Neural progenitor cell (in vitro differentiated cells): Measurements from ENCODE around the gene EPS8. TPM values are rescaled to one million over a fixed set of nuclear protein-coding genes. Genes with fewer than 3 reads are reported as not detected.

Experiments
- DNase-seq: peaks from one replicate; pipeline ENCODE4 v3.0.0-alpha.2; 2016; ENCODE audit warnings: low spot score
- H2AFZ ChIP-seq: fragments of 200-600 bp; sonication (generic); replicated peaks from 2 replicates; pipeline ENCODE4 v1.6.1; 2016; ENCODE audit warnings: antibody characterized with exemption
- H3F3A ChIP-seq: fragments of 200-600 bp; sonication (generic); 2 replicates; pipeline ENCODE4 v1.6.1; 2016; ENCODE audit warnings: antibody characterized with exemption, low read depth
- H3K27ac ChIP-seq: fragments of 200-600 bp; sonication (generic); 2 replicates; pipeline ENCODE4 v1.5.1; 2016; ENCODE audit warnings: mild to moderate bottlenecking
- H3K27me3 ChIP-seq: fragments of 200-600 bp; sonication (generic); 2 replicates; pipeline ENCODE4 v1.6.1; 2016; ENCODE audit warnings: mild to moderate bottlenecking, moderate library complexity
- H3K36me3 ChIP-seq: fragments of 200-600 bp; sonication (generic); 2 replicates; pipeline ENCODE4 v1.5.1; 2016
- H3K4me1 ChIP-seq: fragments of 200-600 bp; sonication (generic); 2 replicates; pipeline ENCODE4 v1.6.1; 2016; ENCODE audit warnings: mixed run types
- H3K4me2 ChIP-seq: fragments of 200-600 bp; sonication (generic); 2 replicates; pipeline ENCODE4 v1.6.1; 2016
- H3K4me3 ChIP-seq: fragments of 200-600 bp; sonication (generic); 2 replicates; pipeline ENCODE4 v1.5.1; 2016
- H3K79me2 ChIP-seq: fragments of 200-600 bp; sonication (generic); 2 replicates; pipeline ENCODE4 v1.6.1; 2016; ENCODE audit warnings: low read depth
- H3K9ac ChIP-seq: fragments of 200-600 bp; sonication (generic); 2 replicates; pipeline ENCODE4 v1.6.1; 2016
- H3K9me3 ChIP-seq: fragments of 200-600 bp; sonication (generic); 2 replicates; pipeline ENCODE4 v1.5.1; 2016; ENCODE audit warnings: low read depth
- H4K20me1 ChIP-seq: fragments of 200-600 bp; sonication (generic); 2 replicates; pipeline ENCODE4 v1.6.1; 2016; ENCODE audit warnings: low read depth
- H3K27ac Mint-ChIP-seq: 3 replicates; pipeline ENCODE4 v1.8.0; 2021; ENCODE audit warnings: mixed read lengths
- H3K27me3 Mint-ChIP-seq: 2 replicates; pipeline ENCODE4 v1.8.0; 2022; ENCODE audit warnings: low read depth, mild to moderate bottlenecking, inconsistent platforms, moderate library complexity, mixed read lengths; ENCODE audit not compliant: insufficient read depth
- H3K36me3 Mint-ChIP-seq: 3 replicates; pipeline ENCODE4 v1.8.0; 2021; ENCODE audit warnings: mixed read lengths
- H3K4me1 Mint-ChIP-seq: 3 replicates; pipeline ENCODE4 v1.8.0; 2021; ENCODE audit warnings: mixed read lengths
- H3K4me3 Mint-ChIP-seq: 3 replicates; pipeline ENCODE4 v1.8.0; 2021; ENCODE audit warnings: mild to moderate bottlenecking, moderate library complexity, mixed read lengths
- H3K9me3 Mint-ChIP-seq: 3 replicates; pipeline ENCODE4 v1.8.0; 2020; ENCODE audit warnings: mixed read lengths
- CTCF ChIP-seq: fragments of 200-600 bp; sonication (generic); IDR thresholded peaks from 2 replicates; pipeline ENCODE4 v1.5.1; 2017; ENCODE audit warnings: antibody characterized with exemption, mild to moderate bottlenecking
- EZH2 ChIP-seq: fragments of 200-600 bp; sonication (generic); IDR thresholded peaks from 2 replicates; pipeline ENCODE4 v1.6.1; 2017; ENCODE audit warnings: antibody characterized with exemption, mild to moderate bottlenecking, moderate library complexity
- EZH2phosphoT487 ChIP-seq: fragments of 200-600 bp; sonication (generic); IDR thresholded peaks from 2 replicates; pipeline ENCODE4 v1.6.1; 2017; ENCODE audit warnings: antibody characterized with exemption
- total RNA-seq: library from RNA; depleted of rRNA; stranded (reverse); fragments of >200 nt; gene quantifications from 2 replicates; pipeline ENCODE4 v1.2.3, GENCODE V29; 2015; ENCODE audit warnings: low replicate concordance

Gene EPS8
- total RNA-seq, 1 donor from 2014 or later: 17.0 TPM

DNA sequence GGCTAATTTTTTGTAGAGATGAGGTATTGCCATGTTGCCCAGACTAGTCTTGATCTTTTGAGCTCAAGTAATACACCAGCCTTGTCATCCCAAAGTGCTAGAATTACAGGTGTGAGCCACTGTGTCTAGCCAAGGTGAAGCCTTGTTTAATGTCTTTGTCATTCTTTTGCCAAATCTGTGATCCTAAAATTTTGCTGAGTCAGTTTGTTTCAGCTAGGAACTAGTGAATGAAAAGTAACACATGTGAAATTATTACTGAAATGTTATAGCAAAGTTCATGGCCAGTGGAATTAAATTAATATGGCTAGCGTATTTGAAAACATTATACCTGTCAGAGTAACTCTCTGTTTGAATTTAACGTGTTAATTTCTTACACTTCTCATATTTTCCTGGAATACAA lies 26.5 kb upstream of the EPS8 start:
- Histone ChIP-seq H3K9me3 (no peaks in the 10 kb centered on the region), H3K36me3 (no peaks in the 10 kb centered on the region), H3K27ac (no peak overlapping the region), H3K4me2 (no peak overlapping the region), H4K20me1 (no peaks in the 10 kb centered on the region), H3K4me1 (no peaks in the 10 kb centered on the region), H3F3A (no peaks in the 10 kb centered on the region), H3K79me2 (no peaks in the 10 kb centered on the region), H3K9ac (no peak overlapping the region), H3K4me3 (no peak overlapping the region), H2AFZ (no peak overlapping the region), H3K27me3 (no peaks in the 10 kb centered on the region)
- H3K36me3 Mint-ChIP-seq: no peaks in the 10 kb centered on the region
- no peaks in the 10 kb centered on the region for H3K4me1 Mint-ChIP-seq
- H3K27ac Mint-ChIP-seq: no peak overlapping the region
- no peaks in the 10 kb centered on the region for H3K9me3 Mint-ChIP-seq
- H3K27me3 Mint-ChIP-seq: no peaks in the 10 kb centered on the region
- TF ChIP-seq CTCF (no peak), EZH2phosphoT487 (no peak), EZH2 (no peak)
- no peak overlapping the region for H3K4me3 Mint-ChIP-seq
- no peak for DNase-seq

GRCh38 chr12:15811214-15812127 lies 22.3 kb upstream of the EPS8 start:
- no peaks in the 10 kb centered on the region for H3K27me3 ChIP-seq
- Mint-ChIP-seq H3K36me3 (no peaks in the 10 kb centered on the region), H3K4me1 (no peaks in the 10 kb centered on the region), H3K9me3 (no peaks in the 10 kb centered on the region), H3K27me3 (no peaks in the 10 kb centered on the region), H3K27ac (no peak overlapping the region), H3K4me3 (no peak overlapping the region)
- TF ChIP-seq EZH2: no peak
- TF ChIP-seq CTCF: no peak
- no peak for TF ChIP-seq EZH2phosphoT487
- H3K4me3 ChIP-seq: no peak overlapping the region
- no peaks in the 10 kb centered on the region for H3K9me3 ChIP-seq
- no peak overlapping the region for H3K9ac ChIP-seq
- no peaks in the 10 kb centered on the region for H3F3A ChIP-seq
- H3K4me2 ChIP-seq: no peak overlapping the region
- H3K79me2 ChIP-seq: no peaks in the 10 kb centered on the region
- no peaks in the 10 kb centered on the region for H3K36me3 ChIP-seq
- DNase-seq: no peak
- H3K27ac ChIP-seq: no peak overlapping the region
- peak overlapping the region; percentile 23 for H2AFZ ChIP-seq
- peaks cover 4% of the 10 kb centered on the region for H3K4me1 ChIP-seq
- H4K20me1 ChIP-seq: no peaks in the 10 kb centered on the region

- H3K27me3 ChIP-seq: no peaks in the 10 kb centered on the region
- Mint-ChIP-seq H3K4me1 (no peaks in the 10 kb centered on the region), H3K36me3 (no peaks in the 10 kb centered on the region), H3K27ac (no peak overlapping the region), H3K9me3 (no peaks in the 10 kb centered on the region), H3K27me3 (no peaks in the 10 kb centered on the region), H3K4me3 (no peak overlapping the region)
- no peak overlapping the region for H3K4me3 ChIP-seq
- H2AFZ ChIP-seq: peak overlapping the region; percentile 6
- no peak overlapping the region for H3K27ac ChIP-seq
- no peaks in the 10 kb centered on the region for H3K9me3 ChIP-seq
- no peaks in the 10 kb centered on the region for H3K36me3 ChIP-seq
- H3K9ac ChIP-seq: no peak overlapping the region
- no peak for DNase-seq
- no peaks in the 10 kb centered on the region for H4K20me1 ChIP-seq
- TF ChIP-seq EZH2: no peak
- no peak for TF ChIP-seq EZH2phosphoT487
- no peak for TF ChIP-seq CTCF
- H3F3A ChIP-seq: no peaks in the 10 kb centered on the region
- no peaks in the 10 kb centered on the region for H3K79me2 ChIP-seq
- H3K4me2 ChIP-seq: no peak overlapping the region
- peaks cover 4% of the 10 kb centered on the region for H3K4me1 ChIP-seq
Observed at GRCh38 chr12:15808652-15809051, 19.5 kb upstream of the EPS8 start.
